ENCODE data around the gene RFX2. TPM values are rescaled to one million over a fixed set of nuclear protein-coding genes. Genes with fewer than 3 reads are reported as not detected.

Gene RFX2
- total RNA-seq, 1 experiment from 2014 or later = 3.7 TPM

- Histone ChIP-seq H3K4me2 (ENCODE audit: insufficient read depth, insufficient read length, low read length) (no peak overlapping the region), H3T11ph (ENCODE audit: low read length) (no peak overlapping the region), H3K23ac (ENCODE audit: insufficient read length, low read depth, low read length) (no peak overlapping the region), H4K8ac (replicated peaks; ENCODE audit: insufficient read length, low read depth, low read length) (no peak overlapping the region), H2BK12ac (ENCODE audit: insufficient read length, low read depth, low read length) (no peak overlapping the region), H3K23me2 (ENCODE audit: insufficient read length, low read depth, low read length, poor library complexity, severe bottlenecking) (no peaks in the 10 kb centered on the region), H2BK5ac (ENCODE audit: insufficient read length, low read length) (no peak overlapping the region), H3K79me1 (ENCODE audit: insufficient read depth, low read depth, low read length, poor library complexity, severe bottlenecking) (no peaks in the 10 kb centered on the region), H2AFZ (ENCODE audit: low read length) (no peak overlapping the region), H3K79me2 (ENCODE audit: insufficient read depth, low read length) (no peaks in the 10 kb centered on the region), H2BK120ac (ENCODE audit: low read depth, low read length, poor library complexity, severe bottlenecking) (no peak overlapping the region), H3K27ac (ENCODE audit: insufficient read length, low read depth, low read length) (no peak overlapping the region), H3K56ac (ENCODE audit: insufficient read length, low read depth, low read length) (no peak overlapping the region), H3K27me3 (ENCODE audit: insufficient read depth, low read length) (peaks cover 4% of the 10 kb centered on the region; the same call in 1 of the 2 replicates), H3K9ac (ENCODE audit: extremely low read depth, insufficient read length, low read length) (no peak overlapping the region), H2BK20ac (ENCODE audit: low read depth, low read length, poor library complexity, severe bottlenecking) (no peak overlapping the region), H4K5ac (ENCODE audit: insufficient read length, low read depth, low read length) (no peak overlapping the region), H3K4ac (ENCODE audit: low read depth, low read length) (no peak overlapping the region), H3K14ac (ENCODE audit: insufficient read depth, low read length) (no peak overlapping the region), H2BK15ac (ENCODE audit: low read depth, low read length) (no peak overlapping the region), H4K91ac (ENCODE audit: insufficient read length, low read depth, low read length) (no peak overlapping the region), H2AK5ac (ENCODE audit: insufficient read length, low read length) (no peak overlapping the region), H3K9me3 (ENCODE audit: control insufficient read depth, low read depth, low read length) (no peaks in the 10 kb centered on the region), H4K20me1 (ENCODE audit: control insufficient read depth, insufficient read depth, insufficient read length) (no peaks in the 10 kb centered on the region), H3K4me1 (ENCODE audit: insufficient read depth, low read length) (no peaks in the 10 kb centered on the region), H3K18ac (ENCODE audit: insufficient read length, low read depth, low read length) (no peak overlapping the region)
- Mint-ChIP-seq H3K4me3 (no peak overlapping the region), H3K36me3 (ENCODE audit: insufficient read depth in 1 of 3, low read depth in 3 of 3) (no peaks in the 10 kb centered on the region), H3K9me3 (no peaks in the 10 kb centered on the region), H3K27ac (no peak overlapping the region), H3K27me3 (ENCODE audit: low read depth) (peaks cover 14% of the 10 kb centered on the region), H3K4me1 (peaks cover 8% of the 10 kb centered on the region in 2 experiments)
- WGBS (ENCODE audit: extremely low coverage, insufficient read length, low lambda C conversion rate) = no CpG with 5 or more reads among the region's 3 CpGs
- TF ChIP-seq CTCF (conservative IDR thresholded peaks at IDR 0.05) = no peak
- DNase-seq = no peak
Measured at GRCh38 chr19:6103217-6103644, 7.1 kb downstream of the RFX2 start.
